ENCODE data around the gene C11orf68. TPM values are rescaled to one million over a fixed set of nuclear protein-coding genes. Genes with fewer than 3 reads are reported as not detected.

Gene C11orf68
- total and polyA plus RNA-seq, 9 of the 15 experiments (the other 6 are each of a cell fraction or from before 2014, with no cell fraction given) = 3.6 to 35.9 (median 12.8) TPM

DNA sequence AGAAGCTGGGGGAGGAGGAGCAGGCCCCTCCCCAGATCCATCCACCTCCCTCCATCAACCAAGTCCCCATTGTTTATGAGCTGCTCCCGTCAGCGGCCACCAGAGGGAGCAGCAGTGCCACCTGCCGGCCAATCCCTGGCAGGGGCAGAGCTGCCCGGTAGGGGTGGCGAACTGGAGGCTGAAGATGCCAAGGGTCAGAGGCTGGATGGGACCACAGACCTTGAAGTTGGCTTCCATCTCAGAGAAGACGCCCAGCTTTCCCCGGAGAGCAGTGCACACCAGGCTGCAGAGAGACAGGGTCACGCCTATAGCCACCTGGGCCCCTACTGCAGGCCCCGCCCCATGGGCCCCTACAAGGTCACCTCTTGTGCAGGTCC is 34.2 kb downstream of the C11orf68 start:
- peaks cover 50% of the 10 kb centered on the region for H3K36me3 ChIP-seq (ENCODE audit: control insufficient read depth, insufficient read depth, low read length)
- FAIRE-seq = peak; percentile 81
- POLR2A ChIA-PET = interaction anchor here (0.6 to 14.4 kb wide), 18 partner anchors 8 to 381 kb away, joined by 3 to 147 read pairs (median 3); partner anchors contain the start of genes CFL1, FOSL1 and MUS81
- peaks cover 13% of the 10 kb centered on the region for H3K79me2 ChIP-seq (ENCODE audit: control insufficient read depth, insufficient read depth, low read length)
- ATAC-seq = peak; percentile 63
- no peak overlapping the region; the same call in 1 of the 2 replicates for H3K4me2 ChIP-seq (ENCODE audit: insufficient read depth, low read length)
- DNase-seq (ENCODE audit: extremely low read depth in 1 of 4, low spot score in 3 of 4) = peak; percentile 78 to 85 (median 80)
- H4K20me1 ChIP-seq (replicated peaks; ENCODE audit: control insufficient read depth, insufficient read depth, low read length) = peaks cover 3% of the 10 kb centered on the region; the same call in 1 of the 2 replicates
- H3K4me1 ChIP-seq (replicated peaks in 1 of 2; ENCODE audit: control insufficient read depth in 2 of 2, insufficient read depth in 2 of 2, low read length in 2 of 2) = peaks cover 11 to 42% of the 10 kb centered on the region in 2 experiments; a peak in 4 of 5 replicates
- H3K27me3 ChIP-seq (ENCODE audit: control insufficient read depth in 2 of 2, insufficient read depth in 2 of 2, low read length in 2 of 2) = no peaks in the 10 kb centered on the region
- H3K9ac ChIP-seq (ENCODE audit: insufficient read depth in 1 of 2, low read depth in 2 of 2, low read length in 2 of 2) = 0 out of 4 replicates have a peak overlapping the region, but pooled peaks of 1 of the 2 experiments have one; percentile 1
- H3K9me1 ChIP-seq (ENCODE audit: control insufficient read depth, insufficient read depth, low read length) = no peaks in the 10 kb centered on the region
- H3K9me3 ChIP-seq (replicated peaks; ENCODE audit: control insufficient read depth, insufficient read depth, low read depth, low read length) = no peaks in the 10 kb centered on the region
- intact Hi-C loops (cut with micrococcal nuclease) (loop anchor here (1.0 to 5.0 kb wide), 3 partner anchors 102 to 172 kb away; partner anchors contain the start of genes AP5B1 and KAT5), in situ Hi-C loops (cut with MboI) (loop anchor here (5.0 kb wide), 1 partner anchor 103 kb away; no protein-coding TSS in a partner anchor)
- whole genome bisulfite sequencing (ENCODE audit: insufficient coverage, low coverage, missing lambda C conversion rate) = 24% methylated on average over 8 of the region's 9 CpGs
- no TSS peak for BruUV-seq (replicated peaks)
- H3K4me3 ChIP-seq = no peak overlapping the region
- CTCF ChIA-PET (ENCODE audit: low intra/inter-chr PET ratio) = interaction anchor here (0.6 to 2.7 kb wide), 8 partner anchors 24 to 259 kb away, joined by 3 to 24 read pairs (median 4); partner anchors contain the start of gene MUS81
- no peak overlapping the region for H3K27ac ChIP-seq (ENCODE audit: extremely low read depth, low read depth, low read length)
- H2AFZ ChIP-seq (ENCODE audit: low read depth, low read length) = no peak overlapping the region
- TF ChIP-seq KAT2B (IDR thresholded peaks at IDR 0.05; ENCODE audit: low read depth, low read length) (no peak), RAD21 (CRISPR knock-in tag; conservative IDR thresholded peaks at IDR 0.05 in 1 of 2, IDR thresholded peaks at IDR 0.05 in 1 of 2) (peak; percentile 85 to 93), MEF2A (IDR thresholded peaks at IDR 0.05; ENCODE audit: control insufficient read depth, low read depth, low read length) (no peak), TRIM24 (IDR thresholded peaks at IDR 0.05) (no peak), ZNF77 (CRISPR knock-in tag; IDR thresholded peaks at IDR 0.05) (no peak), ZNF274 (IDR thresholded peaks at IDR 0.05; ENCODE audit: borderline replicate concordance, low read depth, low read length) (no peak), JUND (IDR thresholded peaks at IDR 0.05; ENCODE audit: borderline replicate concordance, low read depth, low read length) (peak; percentile 47; the same call in 1 of the 2 replicates), JUND (tag; IDR thresholded peaks at IDR 0.05; ENCODE audit: borderline replicate concordance, low read depth, low read length) (no peak), CXXC5 (CRISPR knock-in tag; IDR thresholded peaks at IDR 0.05) (no peak), TAF1 (IDR thresholded peaks at IDR 0.05; ENCODE audit: control insufficient read depth, extremely low read depth, insufficient read depth, low read length, severe bottlenecking) (no peak), RNF2 (IDR thresholded peaks at IDR 0.05) (no peak), NCOA6 (IDR thresholded peaks at IDR 0.05) (no peak), ETV5 (CRISPR knock-in tag; IDR thresholded peaks at IDR 0.05; ENCODE audit: low read depth) (0 out of 2 replicates have a peak, but pooled peaks have one; percentile 28), SMARCE1 (IDR thresholded peaks at IDR 0.05) (no peak), THRAP3 (IDR thresholded peaks at IDR 0.05; ENCODE audit: borderline replicate concordance) (no peak)
- TF ChIP-seq, protein P1, sequence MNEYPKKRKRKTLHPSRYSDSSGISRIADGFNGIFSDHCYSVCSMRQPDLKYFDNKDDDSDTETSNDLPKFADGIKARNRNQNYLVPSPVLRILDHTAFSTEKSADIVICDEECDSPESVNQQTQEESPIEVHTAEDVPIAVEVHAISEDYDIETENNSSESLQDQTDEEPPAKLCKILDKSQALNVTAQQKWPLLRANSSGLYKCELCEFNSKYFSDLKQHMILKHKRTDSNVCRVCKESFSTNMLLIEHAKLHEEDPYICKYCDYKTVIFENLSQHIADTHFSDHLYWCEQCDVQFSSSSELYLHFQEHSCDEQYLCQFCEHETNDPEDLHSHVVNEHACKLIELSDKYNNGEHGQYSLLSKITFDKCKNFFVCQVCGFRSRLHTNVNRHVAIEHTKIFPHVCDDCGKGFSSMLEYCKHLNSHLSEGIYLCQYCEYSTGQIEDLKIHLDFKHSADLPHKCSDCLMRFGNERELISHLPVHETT (CRISPR knock-in tag; conservative IDR thresholded peaks at IDR 0.05 in 1 of 2, IDR thresholded peaks at IDR 0.05 in 1 of 2) = 0 out of 4 replicates have a peak, but pooled peaks of 1 of the 2 experiments have one; percentile 43
- TF ChIP-seq, protein P2, sequence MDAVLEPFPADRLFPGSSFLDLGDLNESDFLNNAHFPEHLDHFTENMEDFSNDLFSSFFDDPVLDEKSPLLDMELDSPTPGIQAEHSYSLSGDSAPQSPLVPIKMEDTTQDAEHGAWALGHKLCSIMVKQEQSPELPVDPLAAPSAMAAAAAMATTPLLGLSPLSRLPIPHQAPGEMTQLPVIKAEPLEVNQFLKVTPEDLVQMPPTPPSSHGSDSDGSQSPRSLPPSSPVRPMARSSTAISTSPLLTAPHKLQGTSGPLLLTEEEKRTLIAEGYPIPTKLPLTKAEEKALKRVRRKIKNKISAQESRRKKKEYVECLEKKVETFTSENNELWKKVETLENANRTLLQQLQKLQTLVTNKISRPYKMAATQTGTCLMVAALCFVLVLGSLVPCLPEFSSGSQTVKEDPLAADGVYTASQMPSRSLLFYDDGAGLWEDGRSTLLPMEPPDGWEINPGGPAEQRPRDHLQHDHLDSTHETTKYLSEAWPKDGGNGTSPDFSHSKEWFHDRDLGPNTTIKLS (IDR thresholded peaks at IDR 0.05; ENCODE audit: borderline replicate concordance, low read depth) = no peak
- TF ChIP-seq, protein P3, sequence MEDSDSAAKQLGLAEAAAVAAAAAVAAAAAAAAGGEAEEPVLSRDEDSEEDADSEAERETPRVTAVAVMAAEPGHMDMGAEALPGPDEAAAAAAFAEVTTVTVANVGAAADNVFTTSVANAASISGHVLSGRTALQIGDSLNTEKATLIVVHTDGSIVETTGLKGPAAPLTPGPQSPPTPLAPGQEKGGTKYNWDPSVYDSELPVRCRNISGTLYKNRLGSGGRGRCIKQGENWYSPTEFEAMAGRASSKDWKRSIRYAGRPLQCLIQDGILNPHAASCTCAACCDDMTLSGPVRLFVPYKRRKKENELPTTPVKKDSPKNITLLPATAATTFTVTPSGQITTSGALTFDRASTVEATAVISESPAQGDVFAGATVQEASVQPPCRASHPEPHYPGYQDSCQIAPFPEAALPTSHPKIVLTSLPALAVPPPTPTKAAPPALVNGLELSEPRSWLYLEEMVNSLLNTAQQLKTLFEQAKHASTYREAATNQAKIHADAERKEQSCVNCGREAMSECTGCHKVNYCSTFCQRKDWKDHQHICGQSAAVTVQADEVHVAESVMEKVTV (CRISPR knock-in tag; IDR thresholded peaks at IDR 0.05) = peak; percentile 78
